GM19193 (cell line): ENCODE data around the gene PRKCB.

Source experiments
- POLR2A ChIP-seq: IDR thresholded peaks from 4 replicates; pipeline ENCODE4 v1.6.1; 2011; ENCODE audit not compliant: insufficient read depth, insufficient read length; ENCODE audit errors: extremely low read depth

The PRKCB gene

DNA sequence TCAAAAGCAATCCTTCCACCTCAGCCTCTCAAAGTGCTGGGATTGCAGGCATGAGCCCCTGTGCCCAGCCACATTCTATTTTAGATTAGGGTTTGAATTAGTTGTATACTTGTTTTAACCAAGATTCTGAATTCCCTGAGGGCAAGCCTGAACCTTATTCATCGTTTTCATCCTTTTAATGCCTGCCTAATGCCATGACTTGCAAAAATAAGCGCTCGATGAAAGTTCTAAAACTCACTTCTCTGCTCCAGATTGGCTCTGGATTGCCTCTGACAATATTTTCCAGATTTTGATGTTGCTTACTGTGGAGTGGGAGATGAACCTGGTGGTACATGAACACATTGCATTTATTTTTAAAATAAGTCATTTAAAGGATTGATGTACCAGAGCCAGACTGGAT, 329.5 kb downstream of the PRKCB start:
- no peak for TF ChIP-seq POLR2A

DNA sequence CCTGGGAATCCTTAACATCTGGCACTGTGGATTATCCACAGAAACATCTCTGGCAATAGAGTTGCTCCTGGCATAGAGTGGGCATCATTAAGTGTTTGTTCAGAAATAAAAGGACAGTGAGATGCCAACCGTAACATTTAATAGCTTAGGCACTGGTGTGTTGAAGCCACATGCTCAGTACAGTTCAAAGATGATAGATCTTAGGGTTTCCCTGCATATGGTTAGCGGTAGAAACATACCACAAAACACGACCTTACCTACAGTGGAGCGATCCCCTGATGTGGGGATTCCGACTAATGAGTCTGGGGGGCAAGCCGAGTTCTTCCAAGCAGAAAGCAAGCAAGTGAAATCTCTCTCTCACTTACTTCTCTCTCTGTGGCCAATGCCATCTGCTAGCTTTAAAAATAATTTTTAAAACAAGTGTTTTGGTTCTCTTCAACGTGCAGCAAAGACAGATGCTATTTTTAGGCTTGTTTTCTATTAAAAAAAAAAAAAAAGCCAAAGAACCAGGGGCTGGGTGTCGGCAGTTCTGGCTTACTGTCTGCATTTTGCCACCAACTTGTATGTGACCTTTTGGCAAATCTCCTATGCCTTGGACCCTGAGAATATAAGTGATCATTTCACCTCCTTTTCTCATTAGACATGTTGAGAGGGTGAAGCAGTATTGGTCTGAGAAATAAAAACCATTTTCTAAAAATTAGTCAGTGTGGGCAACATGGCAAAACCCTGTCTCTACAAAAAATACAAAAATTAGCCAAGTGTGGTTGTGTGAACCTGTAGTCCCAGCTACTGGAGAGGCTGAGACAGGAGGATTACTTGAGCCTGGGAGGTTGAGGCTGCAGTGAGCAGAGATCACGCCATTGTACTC, 331.1 kb downstream of the PRKCB start:
- no peak for TF ChIP-seq POLR2A

DNA sequence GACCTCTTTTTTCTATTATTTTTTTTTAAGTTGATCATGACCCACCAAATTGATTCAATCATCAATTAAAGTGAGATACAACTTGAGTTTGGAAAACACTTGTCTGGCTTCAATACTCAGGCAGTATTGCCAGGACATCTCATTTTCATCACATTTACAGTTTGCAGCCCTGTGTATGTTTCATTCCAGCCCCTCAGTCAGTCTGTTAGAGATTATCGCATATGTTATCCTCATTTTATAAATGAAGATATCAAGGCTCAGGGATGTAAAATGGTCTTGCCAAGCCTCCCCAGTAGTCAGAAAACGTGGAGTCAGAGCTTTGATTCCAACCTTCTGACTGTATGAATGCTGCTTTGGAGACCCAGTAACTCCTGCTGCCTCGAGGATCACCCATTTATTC, 333.1 kb downstream of the PRKCB start:
- no peak for TF ChIP-seq POLR2A

DNA sequence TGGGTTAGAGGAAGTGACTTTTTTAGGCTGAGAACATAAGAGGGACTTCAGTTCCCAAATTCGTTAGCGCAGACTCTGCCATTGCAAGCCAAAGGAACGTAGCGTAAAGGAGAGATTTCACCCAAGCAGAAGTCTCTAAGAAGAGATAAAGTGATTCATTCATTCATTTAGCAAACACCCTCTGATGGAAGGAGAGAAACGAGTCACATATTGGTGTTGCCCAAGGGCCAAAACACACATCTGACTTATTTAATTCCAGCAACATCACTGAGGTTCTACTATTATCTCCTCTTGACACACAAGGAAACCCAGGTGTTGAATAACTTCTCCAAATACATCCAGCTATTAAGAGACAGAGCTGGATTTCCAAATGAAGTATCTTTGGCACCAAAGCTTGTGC, 334.6 kb downstream of the PRKCB start:
- no peak for TF ChIP-seq POLR2A

DNA sequence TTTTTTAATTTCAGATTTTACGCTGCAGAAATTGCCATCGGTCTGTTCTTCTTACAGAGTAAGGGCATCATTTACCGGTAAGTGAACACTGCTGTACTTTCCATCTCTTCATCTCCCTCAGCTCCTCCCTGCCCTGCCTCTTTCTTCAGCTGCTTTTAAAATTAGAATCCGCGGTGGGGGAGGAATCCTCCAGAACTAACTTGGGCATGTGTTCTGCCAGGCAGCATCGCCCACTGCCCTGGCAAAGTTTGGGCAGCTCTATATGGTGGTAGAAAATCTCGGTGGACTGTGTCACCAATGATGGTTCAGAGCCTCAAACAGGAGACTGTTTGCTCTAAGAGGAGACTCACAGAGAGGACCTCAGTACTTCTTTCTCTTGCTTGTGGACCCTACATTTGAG, 338.7 kb downstream of the PRKCB start:
- TF ChIP-seq POLR2A = no peak

DNA sequence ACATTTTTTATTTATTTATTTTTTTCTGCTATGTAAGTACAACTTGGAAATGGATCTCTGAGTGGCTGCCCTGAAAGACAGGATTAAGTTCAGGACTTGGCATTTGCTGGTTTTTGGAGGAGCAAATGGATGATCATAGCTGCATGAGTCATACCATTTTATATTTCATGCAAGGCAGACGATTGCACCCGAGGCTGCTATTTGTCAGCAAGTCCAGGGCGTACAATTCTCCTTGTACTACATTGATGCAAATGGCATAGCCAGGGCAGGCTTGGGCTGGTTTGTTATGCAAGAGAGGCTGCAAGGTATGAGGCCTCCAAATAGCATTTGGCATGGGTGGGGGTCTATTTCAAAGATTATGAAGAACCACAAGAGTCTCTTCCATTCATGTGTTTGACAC, 339.2 kb downstream of the PRKCB start:
- no peak for TF ChIP-seq POLR2A

DNA sequence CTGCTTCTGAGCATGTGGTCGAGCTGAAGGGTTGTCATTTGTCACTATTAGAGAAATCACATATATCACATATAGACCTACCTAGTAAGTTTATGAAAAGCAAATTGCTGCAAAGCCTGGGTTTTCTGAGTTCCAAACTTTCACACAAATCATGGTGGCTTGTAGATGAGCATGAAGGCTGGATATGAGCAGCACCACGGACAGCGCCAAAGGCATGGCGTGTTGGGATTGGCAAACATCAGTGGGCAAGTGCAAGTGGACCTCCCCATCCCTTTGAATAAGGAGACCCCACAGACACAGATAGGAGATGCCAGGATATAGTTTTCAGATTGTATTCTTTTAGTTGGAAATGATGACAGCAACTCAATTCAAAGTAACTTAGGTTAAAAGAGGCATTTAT, 342.7 kb downstream of the PRKCB start:
- no peak for TF ChIP-seq POLR2A

DNA sequence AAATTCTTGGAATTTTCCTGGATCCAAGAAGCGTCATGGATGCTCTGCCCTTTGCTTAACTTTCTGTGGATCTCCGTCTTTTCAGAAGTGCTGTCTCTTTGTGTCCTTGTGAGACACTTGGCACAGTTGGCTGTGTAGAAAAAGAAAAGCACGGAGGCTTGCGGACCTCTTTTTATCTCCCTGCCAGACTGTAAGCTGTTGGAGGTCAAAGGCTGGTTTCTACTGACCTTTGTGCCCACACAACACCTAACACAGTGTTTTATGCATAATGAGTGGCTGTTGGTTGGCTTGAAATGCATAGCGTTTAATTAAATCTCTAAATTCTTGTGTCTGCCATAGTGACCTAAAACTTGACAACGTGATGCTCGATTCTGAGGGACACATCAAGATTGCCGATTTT, 344.7 kb downstream of the PRKCB start:
- TF ChIP-seq POLR2A = no peak

DNA sequence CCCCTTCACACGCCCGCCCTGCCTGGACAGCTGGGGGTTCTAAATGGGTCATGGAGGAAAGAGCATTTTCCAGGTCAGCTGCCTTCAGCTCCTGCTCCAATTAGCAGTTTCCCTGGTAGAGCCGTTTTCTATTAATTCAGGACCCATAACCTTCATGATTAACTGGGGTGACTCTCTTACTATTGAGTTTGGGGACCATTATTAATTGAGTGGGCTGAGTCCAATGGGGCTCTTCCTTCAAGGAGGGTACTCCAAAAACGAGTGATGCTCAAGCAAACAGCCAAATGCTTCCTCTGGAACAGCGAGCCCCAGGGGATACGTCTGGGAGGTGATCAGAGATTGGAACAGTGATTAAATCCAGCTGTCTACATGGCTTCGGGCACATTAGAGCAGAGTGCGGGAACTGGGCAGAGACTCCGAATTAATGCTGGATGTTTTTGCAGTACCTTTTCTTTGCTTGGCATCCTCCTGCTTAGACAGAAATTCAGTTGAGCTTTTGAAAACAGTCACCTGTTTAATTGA, 352.3 kb downstream of the PRKCB start:
- no peak for TF ChIP-seq POLR2A

DNA sequence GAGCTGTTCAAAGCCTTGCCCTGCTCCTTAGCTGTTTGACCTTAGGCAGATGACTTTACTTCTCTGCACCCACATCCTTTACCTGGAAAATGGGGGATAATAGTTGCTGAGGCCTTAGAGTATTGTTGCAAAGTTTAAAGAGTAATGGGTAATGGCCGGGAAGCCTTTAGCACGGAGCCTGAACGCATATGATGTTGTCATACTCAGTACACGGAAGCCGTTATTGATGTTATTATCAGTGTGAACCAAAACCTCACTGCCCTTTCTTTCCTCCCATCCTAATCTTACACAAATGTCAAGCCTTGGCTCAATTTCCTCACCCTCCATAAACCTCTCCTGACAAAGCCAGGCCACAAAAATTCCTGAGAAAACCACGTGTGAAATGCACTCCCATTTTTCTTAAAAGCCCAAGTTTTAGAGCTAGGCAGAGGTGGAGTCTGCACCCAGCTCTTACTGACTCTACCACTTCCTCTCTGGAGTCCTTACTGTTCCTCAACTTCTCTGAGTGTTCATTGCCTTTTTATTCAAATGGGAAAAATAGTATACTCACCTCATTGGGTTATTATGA, 353.1 kb downstream of the PRKCB start:
- TF ChIP-seq POLR2A = no peak

DNA sequence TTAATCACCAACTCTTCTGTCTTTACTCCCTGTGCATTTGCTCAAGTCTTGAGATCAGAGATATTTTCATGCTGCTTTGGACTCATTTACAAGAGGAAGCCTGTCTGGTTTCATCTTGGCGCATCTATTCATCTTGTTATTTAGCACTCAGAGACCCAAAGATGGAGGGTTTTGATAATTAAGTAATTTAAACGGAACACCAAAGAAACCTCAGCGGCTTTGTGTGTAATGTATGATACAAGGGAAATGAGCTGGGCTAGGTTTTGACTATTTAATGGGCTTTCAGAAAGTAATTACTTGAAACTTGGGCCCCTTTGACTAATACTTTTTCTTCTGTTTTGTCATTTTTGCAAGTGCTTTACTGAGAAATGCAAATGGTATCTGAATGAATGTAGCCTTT, 354.2 kb downstream of the PRKCB start:
- TF ChIP-seq POLR2A = no peak

DNA sequence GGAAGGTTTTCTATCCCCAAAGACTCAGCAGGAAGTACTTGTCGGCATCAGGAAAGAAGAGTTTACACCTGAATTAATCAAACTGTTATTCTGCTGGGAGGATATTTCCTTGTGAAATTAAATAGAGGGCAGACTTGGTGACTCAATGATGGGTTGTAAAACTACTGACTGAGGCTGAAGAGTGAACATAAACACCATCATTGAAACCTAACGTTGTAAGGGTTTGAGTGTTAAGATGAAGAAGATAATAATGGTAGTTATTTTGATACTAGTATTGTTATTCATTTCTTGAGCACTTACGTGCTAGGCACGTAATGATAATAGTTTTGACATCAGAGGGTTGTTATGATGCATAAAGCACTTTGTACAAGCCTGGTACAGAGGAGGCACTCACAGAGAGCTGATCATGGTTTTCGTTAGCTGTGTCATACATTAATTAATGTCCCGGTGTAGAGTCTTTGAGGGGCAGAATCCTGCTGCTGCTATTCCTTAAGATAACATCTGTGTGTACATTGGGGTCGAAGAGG, 356.2 kb downstream of the PRKCB start:
- TF ChIP-seq POLR2A = no peak

DNA sequence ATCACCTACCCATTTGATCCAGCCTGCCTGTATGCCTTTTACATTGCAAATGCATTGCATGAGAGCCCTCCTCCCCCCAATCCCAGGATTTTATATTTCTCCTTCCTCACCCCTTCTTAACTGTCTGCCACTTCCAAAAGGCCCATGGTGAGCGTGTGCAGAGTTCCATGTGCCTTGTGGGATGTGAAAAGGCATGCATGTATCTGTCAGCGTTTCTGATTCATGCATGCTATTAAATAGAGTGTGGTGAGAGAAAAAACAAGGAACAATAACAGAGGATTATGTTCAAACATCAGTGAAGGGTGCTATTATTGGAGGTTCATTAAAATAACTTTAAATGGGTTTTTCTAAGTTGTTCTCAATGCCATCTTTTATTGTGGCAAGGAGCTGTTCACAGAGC, 359.4 kb downstream of the PRKCB start:
- TF ChIP-seq POLR2A = no peak

DNA sequence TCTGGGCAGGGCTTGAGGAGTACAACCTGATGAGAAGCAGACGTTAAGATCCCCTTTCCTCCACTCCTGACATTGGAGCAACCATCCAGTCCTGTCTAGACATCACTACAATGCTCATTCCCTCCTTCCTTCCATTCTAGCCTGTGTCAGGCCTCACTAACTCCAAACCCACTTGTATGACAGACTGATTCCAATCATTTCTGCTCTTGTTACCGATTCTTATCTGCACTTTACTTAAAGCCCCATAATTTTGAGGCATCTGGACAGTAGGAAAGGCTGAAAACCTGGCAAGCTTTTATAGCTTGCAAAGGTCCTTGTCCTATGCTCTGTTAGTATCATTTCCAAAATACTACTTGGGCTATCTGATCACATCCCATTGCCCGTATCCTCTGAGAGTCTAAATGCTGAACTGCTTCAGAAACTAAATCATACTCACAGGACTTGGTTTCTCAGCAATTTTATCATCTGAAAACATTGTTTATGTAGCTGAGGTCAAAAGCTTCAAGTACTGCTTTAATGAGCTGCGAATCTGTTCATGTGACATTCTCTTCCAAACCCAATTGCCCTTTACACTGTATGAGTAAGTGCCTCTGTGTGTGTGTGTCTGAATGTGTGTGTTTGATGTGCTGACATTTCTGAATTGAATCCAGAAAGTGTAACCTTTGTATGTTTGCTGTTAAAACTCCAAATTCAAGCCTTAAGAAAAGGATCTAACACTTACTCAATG, 363.2 kb downstream of the PRKCB start:
- no peak for TF ChIP-seq POLR2A

DNA sequence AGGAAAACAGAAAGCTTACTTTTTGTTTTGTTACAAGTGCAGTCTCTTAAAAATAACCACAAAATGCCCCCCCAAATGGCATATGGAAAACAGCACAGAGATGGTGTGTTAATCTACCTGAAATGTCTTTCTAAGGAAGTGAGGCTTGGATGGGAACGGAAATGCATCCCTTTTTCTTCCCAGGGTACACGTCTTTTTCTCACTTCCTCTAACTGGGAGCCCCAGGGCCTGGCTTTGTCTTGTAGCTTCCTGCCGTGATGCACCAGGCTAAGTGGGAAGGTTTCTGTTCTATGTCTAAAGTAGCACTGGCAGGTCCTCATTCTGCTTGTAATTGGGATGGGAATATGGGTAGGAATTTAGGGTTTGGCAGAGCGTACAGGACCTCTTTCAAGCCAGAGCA, 367.9 kb downstream of the PRKCB start:
- TF ChIP-seq POLR2A = no peak
